Thyroid gland (tissue), 4 donors: Measurements from ENCODE around the gene ENOPH1.

ENCODE experiments used
- POLR2A ChIP-seq, 2 donors: fragments of 450-650 bp; IDR thresholded peaks; one replicate each; pipeline ENCODE4 v1.6.1; 2017; ENCODE audit warnings: antibody characterized with exemption in 2 of 2, mild to moderate bottlenecking in 2 of 2, moderate library complexity in 1 of 2
- TF ChIP-seq, protein P1 (sequence below), 6 experiments: fragments of 200-600 bp in 3 of 6; fragments of 450-650 bp in 3 of 6; sonication (generic) in 3 of 6; IDR thresholded peaks; one replicate each; pipeline ENCODE4 v1.5.1; 2016 to 2019; ENCODE audit warnings: antibody characterized with exemption in 6 of 6, mild to moderate bottlenecking in 2 of 6, inconsistent platforms in 1 of 6, moderate library complexity in 1 of 6

DNA sequence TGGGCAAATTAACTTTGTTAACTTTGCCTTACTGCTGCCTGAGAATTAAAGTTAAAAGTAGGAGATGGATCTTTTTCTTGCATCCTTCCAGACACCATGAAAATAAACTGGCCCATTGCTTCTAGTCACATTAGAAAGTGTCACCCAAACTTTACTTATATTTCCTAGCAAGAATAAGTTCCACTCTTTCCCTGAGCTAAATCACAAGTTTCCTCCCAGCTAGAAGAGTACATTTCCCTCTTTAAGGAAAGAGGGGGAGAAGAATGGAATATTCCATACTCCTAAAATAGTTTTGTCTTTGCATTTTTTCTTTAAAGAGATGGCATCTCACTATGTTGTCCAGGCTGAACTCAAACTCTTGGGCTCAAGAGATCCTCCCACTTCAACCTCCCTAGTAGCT is 77.6 kb downstream of the ENOPH1 start:
- TF ChIP-seq POLR2A (IDR thresholded peaks at IDR 0.05), result no peak
- TF ChIP-seq, protein P1, sequence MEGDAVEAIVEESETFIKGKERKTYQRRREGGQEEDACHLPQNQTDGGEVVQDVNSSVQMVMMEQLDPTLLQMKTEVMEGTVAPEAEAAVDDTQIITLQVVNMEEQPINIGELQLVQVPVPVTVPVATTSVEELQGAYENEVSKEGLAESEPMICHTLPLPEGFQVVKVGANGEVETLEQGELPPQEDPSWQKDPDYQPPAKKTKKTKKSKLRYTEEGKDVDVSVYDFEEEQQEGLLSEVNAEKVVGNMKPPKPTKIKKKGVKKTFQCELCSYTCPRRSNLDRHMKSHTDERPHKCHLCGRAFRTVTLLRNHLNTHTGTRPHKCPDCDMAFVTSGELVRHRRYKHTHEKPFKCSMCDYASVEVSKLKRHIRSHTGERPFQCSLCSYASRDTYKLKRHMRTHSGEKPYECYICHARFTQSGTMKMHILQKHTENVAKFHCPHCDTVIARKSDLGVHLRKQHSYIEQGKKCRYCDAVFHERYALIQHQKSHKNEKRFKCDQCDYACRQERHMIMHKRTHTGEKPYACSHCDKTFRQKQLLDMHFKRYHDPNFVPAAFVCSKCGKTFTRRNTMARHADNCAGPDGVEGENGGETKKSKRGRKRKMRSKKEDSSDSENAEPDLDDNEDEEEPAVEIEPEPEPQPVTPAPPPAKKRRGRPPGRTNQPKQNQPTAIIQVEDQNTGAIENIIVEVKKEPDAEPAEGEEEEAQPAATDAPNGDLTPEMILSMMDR (IDR thresholded peaks at IDR 0.05), result no peak
